K562 (cell line): ENCODE measurements around the gene CKLF. TPM values are rescaled to one million over a fixed set of nuclear protein-coding genes. Genes with fewer than 3 reads are reported as not detected.

Experiments
- ATAC-seq: fragments of 200-7000 bp; cut with Tn5 transposase; 3 replicates; pipeline ENCODE4 v1.9.1; 2020; ENCODE audit warnings: moderate library complexity
- BruUV-seq: library from RNA; stranded (reverse); fragments of 400-500 nt; replicated peaks from 2 replicates; lab custom pipeline; 2021; lab: Mats Ljungman, UMichigan
- CTCF ChIA-PET: fragments of 300-600 bp; formaldehyde crosslinking; extraction: SDS; loops from one replicate; lab custom pipeline; 2021; ENCODE audit warnings: low intra/inter-chr PET ratio; lab: Yijun Ruan, JAX
- POLR2A ChIA-PET: fragments of 300-600, 350-650 bp; sonication (Branson Sonifier 250); formaldehyde crosslinking; extraction: SDS; loops from one replicate; lab custom pipeline; 2021; ENCODE audit warnings: antibody characterized with exemption, inconsistent platforms; lab: Yijun Ruan, JAX
- DNase-seq, 4 experiments: peaks; one replicate each; pipeline versions ENCODE4 v3.0.0 to v3.0.0-alpha.2; 2011 to 2018; ENCODE audit warnings: low spot score in 3 of 4, mixed read lengths in 3 of 4; ENCODE audit errors: extremely low read depth in 1 of 4
- FAIRE-seq: peaks from 2 replicates; lab custom pipeline; 2011; peaks lifted over from hg19 to GRCh38; lab: Jason Lieb, UNC
- H2AFZ ChIP-seq: 2 replicates; pipeline ENCODE4 v1.6.0; 2011; ENCODE audit warnings: low read depth, low read length, control low read depth, inconsistent platforms
- H3K27ac ChIP-seq: fragments of 200-600 bp; 3 replicates; pipeline ENCODE4 v1.8.0; 2011; ENCODE audit warnings: low read depth, mild to moderate bottlenecking, control low read depth, inconsistent platforms, low read length, moderate library complexity, mixed read lengths; ENCODE audit errors: extremely low read depth
- H3K27me3 ChIP-seq, 2 experiments: fragments of 300-600 bp in 1 of 2; 2 replicates in 1 of 2; 3 replicates in 1 of 2; pipeline versions ENCODE4 v1.6.0 to v1.8.0; 2011; ENCODE audit warnings: inconsistent platforms in 2 of 2, low read length in 2 of 2, mild to moderate bottlenecking in 1 of 2, mixed read lengths in 1 of 2, moderate library complexity in 1 of 2; ENCODE audit not compliant: control insufficient read depth in 2 of 2, insufficient read depth in 2 of 2
- H3K36me3 ChIP-seq: fragments of 300-600 bp; 3 replicates; pipeline ENCODE4 v1.8.0; 2011; ENCODE audit warnings: mild to moderate bottlenecking, low read length, inconsistent platforms; ENCODE audit not compliant: control insufficient read depth, insufficient read depth
- H3K4me1 ChIP-seq, 2 experiments: fragments of 200-600 bp in 1 of 2; replicated peaks in 1 of 2; 2 replicates in 1 of 2; 3 replicates in 1 of 2; pipeline versions ENCODE4 v1.5.1 to v1.8.0; 2011; ENCODE audit warnings: inconsistent platforms in 2 of 2, low read length in 2 of 2, mild to moderate bottlenecking in 1 of 2, mixed read lengths in 1 of 2, moderate library complexity in 1 of 2; ENCODE audit not compliant: control insufficient read depth in 2 of 2, insufficient read depth in 2 of 2
- H3K4me2 ChIP-seq: 2 replicates; pipeline ENCODE4 v1.6.1; 2011; ENCODE audit warnings: low read length, control low read depth, inconsistent platforms, mixed read lengths; ENCODE audit not compliant: insufficient read depth
- H3K4me3 ChIP-seq: fragments of 200-600 bp; sonication (generic), shearing (Covaris generic); 2 replicates; pipeline ENCODE4 v1.5.1; 2016; ENCODE audit warnings: control low read depth, inconsistent platforms
- H3K79me2 ChIP-seq: fragments of 200-600 bp; 3 replicates; pipeline ENCODE4 v1.8.0; 2011; ENCODE audit warnings: low read length, inconsistent platforms; ENCODE audit not compliant: control insufficient read depth, insufficient read depth
- H3K9ac ChIP-seq, 2 experiments: 2 replicates each; pipeline versions ENCODE4 v1.6.0 to v1.6.1; 2011; ENCODE audit warnings: low read depth in 2 of 2, low read length in 2 of 2, control low read depth in 1 of 2, inconsistent platforms in 1 of 2, mild to moderate bottlenecking in 1 of 2, mixed read lengths in 1 of 2; ENCODE audit not compliant: insufficient read depth in 1 of 2
- H3K9me1 ChIP-seq: one replicate; pipeline ENCODE4 v1.6.0; 2011; ENCODE audit warnings: inconsistent platforms, mild to moderate bottlenecking, low read length, moderate library complexity; ENCODE audit not compliant: control insufficient read depth, insufficient read depth
- H3K9me3 ChIP-seq: replicated peaks from 2 replicates; pipeline ENCODE4 v1.5.1; 2011; ENCODE audit warnings: low read depth, low read length, inconsistent platforms; ENCODE audit not compliant: control insufficient read depth, insufficient read depth
- H4K20me1 ChIP-seq: replicated peaks from 2 replicates; pipeline ENCODE4 v1.6.1; 2011; ENCODE audit warnings: low read length, inconsistent platforms, mixed read lengths; ENCODE audit not compliant: control insufficient read depth, insufficient read depth
- ARID2 ChIP-seq: fragments of 450-650 bp; IDR thresholded peaks from 2 replicates; pipeline ENCODE4 v1.6.1; 2017; ENCODE audit warnings: antibody characterized with exemption, mild to moderate bottlenecking
- ATF1 ChIP-seq, 2 experiments: fragments of 450-650 bp in 1 of 2; IDR thresholded peaks; 2 replicates each; pipeline ENCODE4 v1.6.1; 2016; ENCODE audit warnings: missing compliant biosample characterization in 1 of 2, missing genetic modification characterization in 1 of 2
- CBX5 ChIP-seq: IDR thresholded peaks from 2 replicates; pipeline ENCODE4 v1.6.1; 2014; ENCODE audit warnings: low read depth, borderline replicate concordance
- CREM ChIP-seq: IDR thresholded peaks from 2 replicates; pipeline ENCODE4 v1.6.1; 2014; ENCODE audit warnings: antibody characterized with exemption, low read depth
- GABPB1 ChIP-seq: sonication (generic); formaldehyde crosslinking; IDR thresholded peaks from 2 replicates; pipeline ENCODE4 v1.8.0; 2022; ENCODE audit warnings: mild to moderate bottlenecking, missing genetic modification reagents
- HLTF ChIP-seq: fragments of 450-650 bp; IDR thresholded peaks from 2 replicates; pipeline ENCODE4 v1.6.1; 2016
- MED1 ChIP-seq: sonication (generic); formaldehyde crosslinking; IDR thresholded peaks from 2 replicates; pipeline ENCODE4 v1.8.1; 2023; ENCODE audit warnings: missing genetic modification reagents, borderline replicate concordance
- NBN ChIP-seq: fragments of 450-650 bp; IDR thresholded peaks from 2 replicates; pipeline ENCODE4 v1.6.1; 2016; ENCODE audit warnings: low read depth, mild to moderate bottlenecking
- NCOA6 ChIP-seq: fragments of 450-650 bp; IDR thresholded peaks from 2 replicates; pipeline ENCODE4 v1.6.1; 2017; ENCODE audit warnings: mild to moderate bottlenecking
- NEUROD1 ChIP-seq: fragments of 150-350 bp; IDR thresholded peaks from 2 replicates; pipeline ENCODE4 v1.6.1; 2014; ENCODE audit warnings: borderline replicate concordance, low read length, low read depth; ENCODE audit not compliant: partially characterized antibody
- SMC3 ChIP-seq: conservative IDR thresholded peaks from 2 replicates; pipeline ENCODE4 v1.6.1; 2011; ENCODE audit warnings: low read depth, low read length, improper control_type of control experiment; ENCODE audit not compliant: insufficient read depth
- U2AF1 ChIP-seq: fragments of 200-400 bp; formaldehyde crosslinking; optimal IDR thresholded peaks from 2 replicates; pipeline ENCODE3; 2017; ENCODE audit warnings: mild to moderate bottlenecking, low read depth, low read length, moderate library complexity
- WGBS: fragments of 100-300 bp; shearing (Covaris generic); methylation state at CpG from one replicate; pipeline ENCODE4 v1.1.6; 2016; ENCODE audit warnings: low coverage, mixed read lengths; ENCODE audit not compliant: insufficient coverage; ENCODE audit errors: missing lambda C conversion rate; 5-methylcytosine and 5-hydroxymethylcytosine counted together
- in situ Hi-C: fragments of 300-500 bp; cut with MboI; formaldehyde crosslinking; loops from 4 replicates; pipeline ENCODE4 v1.15.0; 2018; ENCODE audit warnings: inconsistent platforms, mixed read lengths
- intact Hi-C: fragments of 100-400 bp; cut with micrococcal nuclease; formaldehyde crosslinking; loops from 2 replicates; pipeline ENCODE4 v1.14.2; 2022
- polyA plus RNA-seq, 8 experiments: library from polyadenylated mRNA; depleted of rRNA in 4 of 8; stranded (reverse) in 5 of 8; unstranded in 3 of 8; fragments of >200 nt; fragmentation: Nextera tagmentation in 2 of 8; fragmentation: Illumina TruSeq in 1 of 8; extraction: Ambion mirVana in 2 of 8; extraction: Trizol in 1 of 8; gene quantifications; 2 replicates each; pipeline versions ENCODE4 v1.2.1 to v1.2.3, GENCODE V29; 2011 to 2014; ENCODE audit warnings: inconsistent platforms in 1 of 8, missing spikeins in 1 of 8
- total RNA-seq, 7 experiments: library from RNA; depleted of rRNA in 6 of 7; stranded (reverse); fragments of >200 nt in 6 of 7; fragmentation: Illumina TruSeq in 2 of 7; extraction: Trizol in 2 of 7; gene quantifications; 2 replicates each; pipeline versions ENCODE4 v1.2.1 to v1.2.3, GENCODE V29; 2011 to 2021; ENCODE audit warnings: low replicate concordance in 1 of 7
- TF ChIP-seq, protein P1 (sequence below): sonication (generic); formaldehyde crosslinking; IDR thresholded peaks from 2 replicates; pipeline ENCODE4 v1.8.0; 2022; ENCODE audit warnings: mild to moderate bottlenecking, missing genetic modification reagents
- TF ChIP-seq, protein P2 (sequence below), 3 experiments: IDR thresholded peaks in 2 of 3; conservative IDR thresholded peaks in 1 of 3; 2 replicates each; pipeline ENCODE4 v1.5.1; 2011 to 2012; ENCODE audit warnings: low read length in 3 of 3, mild to moderate bottlenecking in 3 of 3, control low read depth in 2 of 3, improper control_type of control experiment in 1 of 3, inconsistent platforms in 1 of 3, low read depth in 1 of 3, mixed read lengths in 1 of 3, moderate library complexity in 1 of 3; ENCODE audit not compliant: insufficient read depth in 2 of 3
- TF ChIP-seq, protein P3 (sequence below): sonication (generic); formaldehyde crosslinking; IDR thresholded peaks from 2 replicates; pipeline ENCODE4 v1.9.0; 2022; ENCODE audit warnings: mild to moderate bottlenecking, missing genetic modification reagents
- TF ChIP-seq, protein P4 (sequence below): IDR thresholded peaks from 2 replicates; pipeline ENCODE4 v1.6.1; 2011; ENCODE audit warnings: borderline replicate concordance, low read depth, mild to moderate bottlenecking, moderate library complexity, low read length; ENCODE audit not compliant: insufficient read depth, poor library complexity, severe bottlenecking

The CKLF gene
- total and polyA plus RNA-seq, 9 of the 15 experiments (the other 6 are each of a cell fraction or from before 2014, with no cell fraction given) = 84.8 to 322 (median 118) TPM

DNA sequence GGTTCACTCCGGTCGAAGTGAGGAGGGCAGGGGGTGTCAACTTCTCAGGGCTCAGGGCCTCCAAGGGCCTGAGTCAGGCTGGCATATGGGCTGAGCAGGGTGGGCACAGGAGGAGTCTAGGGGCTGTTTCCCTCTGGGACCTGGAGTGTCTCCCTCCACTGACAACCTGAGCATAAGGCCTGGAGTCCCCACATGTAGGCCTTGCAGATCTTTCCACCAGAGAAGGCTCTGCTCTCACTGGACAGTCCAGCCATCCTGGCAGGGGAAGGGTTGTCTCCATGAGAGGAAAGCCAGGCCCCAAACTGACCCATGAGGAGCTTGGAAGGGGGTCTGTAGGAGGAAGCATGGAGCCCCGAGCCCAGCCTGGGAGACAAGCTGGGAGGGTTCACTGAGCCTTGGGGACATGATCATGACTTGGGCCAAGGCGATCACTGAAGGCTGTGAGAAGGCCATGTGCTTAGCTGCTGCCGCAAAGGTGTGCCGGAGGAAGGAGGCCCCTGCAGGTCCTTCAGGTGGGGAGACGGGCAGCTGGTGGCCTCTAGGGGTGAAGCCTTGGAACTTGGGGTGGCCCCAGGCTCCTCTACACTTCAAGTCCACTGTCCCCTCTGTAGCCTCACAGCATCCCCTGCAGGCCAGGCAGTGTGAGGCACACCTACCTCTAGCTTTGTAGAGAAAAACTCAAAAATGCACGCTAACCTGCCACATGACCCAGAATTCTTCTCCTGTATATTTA lies 36.8 kb downstream of the CKLF start:
- Histone ChIP-seq H2AFZ (peak overlapping the region; percentile 8; the same call in 1 of the 2 replicates), H3K9me1 (no peaks in the 10 kb centered on the region), H3K4me2 (no peak overlapping the region), H3K4me1 (no peaks in the 10 kb centered on the region; a peak in 1 of 5 replicates), H3K79me2 (no peaks in the 10 kb centered on the region), H3K27me3 (no peaks in the 10 kb centered on the region), H4K20me1 (no peaks in the 10 kb centered on the region), H3K9me3 (no peaks in the 10 kb centered on the region), H3K36me3 (no peaks in the 10 kb centered on the region), H3K4me3 (no peak overlapping the region), H3K9ac (peak overlapping the region in 1 of 2 experiments; percentile 10; a peak in 1 of 4 replicates), H3K27ac (no peak overlapping the region)
- BruUV-seq = no TSS peak
- FAIRE-seq (peak; percentile 76), DNase-seq (peak; percentile 72 to 82 (median 80)), ATAC-seq (peak; percentile 99)
- intact Hi-C loops (loop anchor here (1.0 kb wide), 4 partner anchors 73 to 183 kb away; no protein-coding TSS in a partner anchor), in situ Hi-C loops (no loop called here)
- WGBS = 56% methylated on average over 8 of the region's 8 CpGs
- ChIA-PET CTCF (interaction anchor here (0.6 to 3.5 kb wide), 7 partner anchors 9 to 182 kb away, joined by 3 to 22 read pairs (median 3); no protein-coding TSS in a partner anchor), POLR2A (interaction anchor here (0.6 to 1.1 kb wide), 3 partner anchors 17 to 77 kb away, joined by 3 to 5 read pairs (median 3); no protein-coding TSS in a partner anchor)
- peak; percentile 40; the same call in 1 of the 2 replicates for TF ChIP-seq CREM
- TF ChIP-seq, protein P1, sequence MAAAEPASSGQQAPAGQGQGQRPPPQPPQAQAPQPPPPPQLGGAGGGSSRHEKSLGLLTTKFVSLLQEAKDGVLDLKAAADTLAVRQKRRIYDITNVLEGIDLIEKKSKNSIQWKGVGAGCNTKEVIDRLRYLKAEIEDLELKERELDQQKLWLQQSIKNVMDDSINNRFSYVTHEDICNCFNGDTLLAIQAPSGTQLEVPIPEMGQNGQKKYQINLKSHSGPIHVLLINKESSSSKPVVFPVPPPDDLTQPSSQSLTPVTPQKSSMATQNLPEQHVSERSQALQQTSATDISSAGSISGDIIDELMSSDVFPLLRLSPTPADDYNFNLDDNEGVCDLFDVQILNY (CRISPR knock-in tag) = 0 out of 2 replicates have a peak, but pooled peaks have one; percentile 43
- TF ChIP-seq ATF1 (CRISPR knock-in tag; IDR thresholded peaks at IDR 0.05) = no peak
- no peak for TF ChIP-seq ATF1 (tag; IDR thresholded peaks at IDR 0.05)
- no peak for TF ChIP-seq HLTF
- TF ChIP-seq, protein P2, sequence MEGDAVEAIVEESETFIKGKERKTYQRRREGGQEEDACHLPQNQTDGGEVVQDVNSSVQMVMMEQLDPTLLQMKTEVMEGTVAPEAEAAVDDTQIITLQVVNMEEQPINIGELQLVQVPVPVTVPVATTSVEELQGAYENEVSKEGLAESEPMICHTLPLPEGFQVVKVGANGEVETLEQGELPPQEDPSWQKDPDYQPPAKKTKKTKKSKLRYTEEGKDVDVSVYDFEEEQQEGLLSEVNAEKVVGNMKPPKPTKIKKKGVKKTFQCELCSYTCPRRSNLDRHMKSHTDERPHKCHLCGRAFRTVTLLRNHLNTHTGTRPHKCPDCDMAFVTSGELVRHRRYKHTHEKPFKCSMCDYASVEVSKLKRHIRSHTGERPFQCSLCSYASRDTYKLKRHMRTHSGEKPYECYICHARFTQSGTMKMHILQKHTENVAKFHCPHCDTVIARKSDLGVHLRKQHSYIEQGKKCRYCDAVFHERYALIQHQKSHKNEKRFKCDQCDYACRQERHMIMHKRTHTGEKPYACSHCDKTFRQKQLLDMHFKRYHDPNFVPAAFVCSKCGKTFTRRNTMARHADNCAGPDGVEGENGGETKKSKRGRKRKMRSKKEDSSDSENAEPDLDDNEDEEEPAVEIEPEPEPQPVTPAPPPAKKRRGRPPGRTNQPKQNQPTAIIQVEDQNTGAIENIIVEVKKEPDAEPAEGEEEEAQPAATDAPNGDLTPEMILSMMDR (IDR thresholded peaks at IDR 0.05 in 2 of 3, conservative IDR thresholded peaks at IDR 0.05 in 1 of 3; ENCODE audit: insufficient read depth in 2 of 3, low read depth in 1 of 3, low read length in 3 of 3) = peak; percentile 97 to 99 (median 98)
- no peak for TF ChIP-seq GABPB1 (CRISPR knock-in tag)
- TF ChIP-seq CBX5 = no peak
- no peak for TF ChIP-seq MED1
- TF ChIP-seq NCOA6 = no peak
- TF ChIP-seq, protein P3, sequence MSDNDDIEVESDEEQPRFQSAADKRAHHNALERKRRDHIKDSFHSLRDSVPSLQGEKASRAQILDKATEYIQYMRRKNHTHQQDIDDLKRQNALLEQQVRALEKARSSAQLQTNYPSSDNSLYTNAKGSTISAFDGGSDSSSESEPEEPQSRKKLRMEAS (CRISPR knock-in tag) = 0 out of 2 replicates have a peak, but pooled peaks have one; percentile 32
- TF ChIP-seq SMC3 = peak; percentile 91
- TF ChIP-seq, protein P4, sequence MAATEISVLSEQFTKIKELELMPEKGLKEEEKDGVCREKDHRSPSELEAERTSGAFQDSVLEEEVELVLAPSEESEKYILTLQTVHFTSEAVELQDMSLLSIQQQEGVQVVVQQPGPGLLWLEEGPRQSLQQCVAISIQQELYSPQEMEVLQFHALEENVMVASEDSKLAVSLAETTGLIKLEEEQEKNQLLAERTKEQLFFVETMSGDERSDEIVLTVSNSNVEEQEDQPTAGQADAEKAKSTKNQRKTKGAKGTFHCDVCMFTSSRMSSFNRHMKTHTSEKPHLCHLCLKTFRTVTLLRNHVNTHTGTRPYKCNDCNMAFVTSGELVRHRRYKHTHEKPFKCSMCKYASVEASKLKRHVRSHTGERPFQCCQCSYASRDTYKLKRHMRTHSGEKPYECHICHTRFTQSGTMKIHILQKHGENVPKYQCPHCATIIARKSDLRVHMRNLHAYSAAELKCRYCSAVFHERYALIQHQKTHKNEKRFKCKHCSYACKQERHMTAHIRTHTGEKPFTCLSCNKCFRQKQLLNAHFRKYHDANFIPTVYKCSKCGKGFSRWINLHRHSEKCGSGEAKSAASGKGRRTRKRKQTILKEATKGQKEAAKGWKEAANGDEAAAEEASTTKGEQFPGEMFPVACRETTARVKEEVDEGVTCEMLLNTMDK = peak; percentile 12
- no peak for TF ChIP-seq U2AF1
- TF ChIP-seq NBN = no peak
- TF ChIP-seq NEUROD1 = peak; percentile 33
- peak; percentile 62; the same call in 1 of the 2 replicates for TF ChIP-seq ARID2
